ENCODE data around the gene URI1. TPM values are rescaled to one million over a fixed set of nuclear protein-coding genes. Genes with fewer than 3 reads are reported as not detected.

Gene URI1
- total RNA-seq, 2 donors from 2014 or later, result 49.6 to 59.7 TPM

- no peaks in the 10 kb centered on the region for H3K36me3 ChIP-seq (ENCODE audit: control insufficient read depth, insufficient read depth, low read length)
- H3K27me3 Mint-ChIP-seq (ENCODE audit: insufficient read depth), result no peaks in the 10 kb centered on the region
- H3K4me3 ChIP-seq (ENCODE audit: low read length), result no peak overlapping the region
- TF ChIP-seq, protein P1, sequence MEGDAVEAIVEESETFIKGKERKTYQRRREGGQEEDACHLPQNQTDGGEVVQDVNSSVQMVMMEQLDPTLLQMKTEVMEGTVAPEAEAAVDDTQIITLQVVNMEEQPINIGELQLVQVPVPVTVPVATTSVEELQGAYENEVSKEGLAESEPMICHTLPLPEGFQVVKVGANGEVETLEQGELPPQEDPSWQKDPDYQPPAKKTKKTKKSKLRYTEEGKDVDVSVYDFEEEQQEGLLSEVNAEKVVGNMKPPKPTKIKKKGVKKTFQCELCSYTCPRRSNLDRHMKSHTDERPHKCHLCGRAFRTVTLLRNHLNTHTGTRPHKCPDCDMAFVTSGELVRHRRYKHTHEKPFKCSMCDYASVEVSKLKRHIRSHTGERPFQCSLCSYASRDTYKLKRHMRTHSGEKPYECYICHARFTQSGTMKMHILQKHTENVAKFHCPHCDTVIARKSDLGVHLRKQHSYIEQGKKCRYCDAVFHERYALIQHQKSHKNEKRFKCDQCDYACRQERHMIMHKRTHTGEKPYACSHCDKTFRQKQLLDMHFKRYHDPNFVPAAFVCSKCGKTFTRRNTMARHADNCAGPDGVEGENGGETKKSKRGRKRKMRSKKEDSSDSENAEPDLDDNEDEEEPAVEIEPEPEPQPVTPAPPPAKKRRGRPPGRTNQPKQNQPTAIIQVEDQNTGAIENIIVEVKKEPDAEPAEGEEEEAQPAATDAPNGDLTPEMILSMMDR (conservative IDR thresholded peaks at IDR 0.05), result no peak
- H3K9me3 ChIP-seq (ENCODE audit: control insufficient read depth, low read length), result no peaks in the 10 kb centered on the region
- H3K27me3 ChIP-seq (ENCODE audit: control insufficient read depth, insufficient read depth, low read length, poor library complexity, severe bottlenecking), result no peaks in the 10 kb centered on the region
- no peaks in the 10 kb centered on the region for H3K36me3 Mint-ChIP-seq (ENCODE audit: low read depth)
- WGBS, 2 experiments (ENCODE audit: insufficient coverage in 1 of 2, insufficient read length in 1 of 2), result 71 to 82% methylated on average over 8 to 14 of the region's 14 CpGs
- no peak overlapping the region for H3K9ac ChIP-seq (ENCODE audit: extremely low read depth, low read length, poor library complexity, severe bottlenecking)
- peak; percentile 67 for DNase-seq
- H3K27ac ChIP-seq (ENCODE audit: low read depth, low read length), result no peak overlapping the region
- H3K4me1 Mint-ChIP-seq, result peaks cover 1% of the 10 kb centered on the region
- H3K27ac Mint-ChIP-seq, result no peak overlapping the region
- no peak overlapping the region for H3K4me3 Mint-ChIP-seq
- H3K9me3 Mint-ChIP-seq, result no peaks in the 10 kb centered on the region
- H3K4me1 ChIP-seq (ENCODE audit: control insufficient read depth, insufficient read depth, low read length), result no peaks in the 10 kb centered on the region
Observed at GRCh38 chr19:29927944-29928625, 14.0 kb upstream of the URI1 start.

- Histone ChIP-seq H3K4me3 (ENCODE audit: low read length) (no peak overlapping the region), H3K27ac (ENCODE audit: low read depth, low read length) (no peak overlapping the region), H3K9me3 (ENCODE audit: control insufficient read depth, low read length) (no peaks in the 10 kb centered on the region), H3K27me3 (ENCODE audit: control insufficient read depth, insufficient read depth, low read length, poor library complexity, severe bottlenecking) (no peaks in the 10 kb centered on the region), H3K4me1 (ENCODE audit: control insufficient read depth, insufficient read depth, low read length) (no peaks in the 10 kb centered on the region), H3K9ac (ENCODE audit: extremely low read depth, low read length, poor library complexity, severe bottlenecking) (no peak overlapping the region), H3K36me3 (ENCODE audit: control insufficient read depth, insufficient read depth, low read length) (no peaks in the 10 kb centered on the region)
- Mint-ChIP-seq H3K36me3 (ENCODE audit: low read depth) (no peaks in the 10 kb centered on the region), H3K27me3 (ENCODE audit: insufficient read depth) (no peaks in the 10 kb centered on the region), H3K4me3 (no peak overlapping the region), H3K4me1 (peaks cover 1% of the 10 kb centered on the region), H3K9me3 (no peaks in the 10 kb centered on the region), H3K27ac (no peak overlapping the region)
- WGBS, 2 experiments (ENCODE audit: insufficient coverage in 1 of 2, insufficient read length in 1 of 2), result 75% methylated on average over 1 of the region's 1 CpG; no CpG with 5 or more reads in 1 of the 2 experiments
- DNase-seq, result no peak
- TF ChIP-seq, protein P1 (conservative IDR thresholded peaks at IDR 0.05), result no peak
Observed at GRCh38 chr19:29928831-29929230, 13.2 kb upstream of the URI1 start.

GRCh38 chr19:29934257-29934656 lies 7.8 kb upstream of the URI1 start:
- peaks cover 19% of the 10 kb centered on the region for H3K9me3 Mint-ChIP-seq
- no peaks in the 10 kb centered on the region for H3K4me1 Mint-ChIP-seq
- 82 to 100% methylated on average over 1 to 3 of the region's 3 CpGs for WGBS, 2 experiments (ENCODE audit: insufficient coverage in 1 of 2, insufficient read length in 1 of 2)

More at GRCh38 chr19:29934257-29934656, 7.8 kb upstream of the URI1 start:
- Mint-ChIP-seq H3K27ac (no peak overlapping the region), H3K27me3 (ENCODE audit: insufficient read depth) (peaks cover 5% of the 10 kb centered on the region), H3K4me3 (no peak overlapping the region), H3K36me3 (ENCODE audit: low read depth) (no peaks in the 10 kb centered on the region)
- no peaks in the 10 kb centered on the region for H3K36me3 ChIP-seq (ENCODE audit: control insufficient read depth, insufficient read depth, low read length)
- no peaks in the 10 kb centered on the region for H3K27me3 ChIP-seq (ENCODE audit: control insufficient read depth, insufficient read depth, low read length, poor library complexity, severe bottlenecking)
- H3K9me3 ChIP-seq (ENCODE audit: control insufficient read depth, low read length), result peaks cover 7% of the 10 kb centered on the region
- H3K4me3 ChIP-seq (ENCODE audit: low read length), result no peak overlapping the region
- H3K27ac ChIP-seq (ENCODE audit: low read depth, low read length), result no peak overlapping the region
- no peaks in the 10 kb centered on the region for H3K4me1 ChIP-seq (ENCODE audit: control insufficient read depth, insufficient read depth, low read length)
- TF ChIP-seq, protein P1 (conservative IDR thresholded peaks at IDR 0.05), result no peak
- DNase-seq, result no peak
- no peak overlapping the region for H3K9ac ChIP-seq (ENCODE audit: extremely low read depth, low read length, poor library complexity, severe bottlenecking)

Data from endodermal cell (in vitro differentiated cells).